ENCODE data around the gene CTU2.

- no peak for TF ChIP-seq CTCF (IDR thresholded peaks at IDR 0.05)
- no peak for TF ChIP-seq POLR2A (IDR thresholded peaks at IDR 0.05)
These were observed 6.2 kb downstream of the CTU2 start for GRCh38 chr16:88712362-88712979.
